Measurements from ENCODE around the gene LAMA5. TPM values are rescaled to one million over a fixed set of nuclear protein-coding genes. Genes with fewer than 3 reads are reported as not detected.

The LAMA5 gene
- total and polyA plus RNA-seq, 2 donors, result 40.4 to 162 TPM

DNA sequence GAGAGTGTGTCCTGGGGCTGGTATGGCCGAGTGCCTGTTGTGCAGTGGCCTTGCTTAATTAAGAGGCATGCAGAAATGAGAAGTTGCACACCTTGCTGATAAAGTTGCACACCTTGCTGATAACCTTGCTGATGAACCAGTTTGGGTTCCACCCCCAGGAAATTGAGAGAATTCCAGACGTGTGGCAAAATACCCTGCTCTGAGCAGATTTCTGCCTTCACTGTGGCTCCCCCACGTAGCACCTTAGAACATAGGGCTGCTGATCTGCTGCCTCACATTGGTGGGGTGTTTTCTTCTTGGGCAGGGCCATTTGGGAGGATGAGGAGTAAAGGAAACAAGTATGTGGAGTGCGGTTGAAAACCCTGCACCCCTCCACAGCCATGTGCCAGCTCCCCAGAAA is 86.8 kb downstream of the LAMA5 start:
- peaks cover 2% of the 10 kb centered on the region for H3K36me3 ChIP-seq (ENCODE audit: insufficient read depth)

DNA sequence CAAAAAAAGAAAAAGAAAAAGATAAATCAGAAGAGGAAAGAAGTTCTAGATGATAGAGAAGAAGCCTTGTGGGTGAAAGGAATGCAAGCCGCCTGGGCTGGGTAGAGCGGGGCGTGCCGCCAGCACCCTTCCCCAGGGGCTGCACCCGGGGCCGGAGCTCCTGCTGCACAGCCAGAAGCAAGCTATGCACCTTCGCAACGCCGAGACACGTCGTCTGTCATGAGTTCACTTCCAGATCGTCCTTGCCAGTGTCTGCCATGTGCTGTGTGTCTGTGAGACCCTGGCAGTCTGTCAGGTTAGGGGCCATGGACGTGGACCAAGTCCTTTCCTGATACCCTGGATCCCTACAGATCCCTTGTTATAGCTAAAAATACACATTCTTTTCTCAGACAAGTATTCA is 89.9 kb downstream of the LAMA5 start:
- H3K4me1 ChIP-seq (ENCODE audit: insufficient read depth), result no peaks in the 10 kb centered on the region
- no peak overlapping the region for H3K27ac ChIP-seq (ENCODE audit: low read depth)
- no peak for DNase-seq (ENCODE audit: extremely low spot score)
- H3K36me3 ChIP-seq (ENCODE audit: insufficient read depth), result no peaks in the 10 kb centered on the region
- WGBS, result 76% methylated on average over 13 of the region's 13 CpGs
- no peak overlapping the region for H3K4me3 ChIP-seq (ENCODE audit: low read depth, low read length)

More for the DNA sequence above, 86.8 kb downstream of the LAMA5 start:
- 79% methylated on average over 4 of the region's 4 CpGs for WGBS
- Histone ChIP-seq H3K4me3 (ENCODE audit: low read depth, low read length) (no peak overlapping the region), H3K4me1 (ENCODE audit: insufficient read depth) (no peaks in the 10 kb centered on the region), H3K27ac (ENCODE audit: low read depth) (no peak overlapping the region)
- no peak for DNase-seq (ENCODE audit: extremely low spot score)

- H3K4me1 ChIP-seq (ENCODE audit: insufficient read depth), result no peaks in the 10 kb centered on the region
- no peak overlapping the region for H3K27ac ChIP-seq (ENCODE audit: low read depth)
- no peak for DNase-seq (ENCODE audit: extremely low spot score)
- H3K36me3 ChIP-seq (ENCODE audit: insufficient read depth), result no peaks in the 10 kb centered on the region
- H3K4me3 ChIP-seq (ENCODE audit: low read depth, low read length), result no peak overlapping the region
- 82% methylated on average over 6 of the region's 6 CpGs for WGBS
These were observed 90.7 kb downstream of the LAMA5 start for GRCh38 chr20:62276439-62276838.

DNA sequence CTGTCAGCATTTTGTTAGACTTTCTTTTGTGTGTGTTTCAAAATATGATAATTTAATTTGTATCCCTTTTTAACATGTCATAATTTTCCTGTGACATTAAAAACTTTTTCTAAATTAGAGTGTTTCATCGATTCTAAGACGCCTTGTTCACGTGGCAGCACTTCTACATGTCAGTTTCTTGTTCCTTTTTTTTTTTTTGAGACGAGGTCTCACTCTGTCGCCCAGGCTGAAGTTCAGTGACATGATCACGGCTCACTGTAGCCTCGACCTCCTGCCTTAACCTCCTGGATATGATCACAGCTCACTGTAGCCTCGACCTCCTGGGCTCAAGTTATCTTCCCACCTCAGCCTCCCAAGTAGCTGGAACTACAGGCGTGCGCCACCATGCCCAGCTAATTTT is 91.9 kb downstream of the LAMA5 start:
- 91% methylated on average over 10 of the region's 10 CpGs for WGBS
- Histone ChIP-seq H3K4me1 (ENCODE audit: insufficient read depth) (no peaks in the 10 kb centered on the region), H3K4me3 (ENCODE audit: low read depth, low read length) (no peak overlapping the region), H3K27ac (ENCODE audit: low read depth) (no peak overlapping the region), H3K36me3 (ENCODE audit: insufficient read depth) (no peaks in the 10 kb centered on the region)
- no peak for DNase-seq (ENCODE audit: extremely low spot score)

DNA sequence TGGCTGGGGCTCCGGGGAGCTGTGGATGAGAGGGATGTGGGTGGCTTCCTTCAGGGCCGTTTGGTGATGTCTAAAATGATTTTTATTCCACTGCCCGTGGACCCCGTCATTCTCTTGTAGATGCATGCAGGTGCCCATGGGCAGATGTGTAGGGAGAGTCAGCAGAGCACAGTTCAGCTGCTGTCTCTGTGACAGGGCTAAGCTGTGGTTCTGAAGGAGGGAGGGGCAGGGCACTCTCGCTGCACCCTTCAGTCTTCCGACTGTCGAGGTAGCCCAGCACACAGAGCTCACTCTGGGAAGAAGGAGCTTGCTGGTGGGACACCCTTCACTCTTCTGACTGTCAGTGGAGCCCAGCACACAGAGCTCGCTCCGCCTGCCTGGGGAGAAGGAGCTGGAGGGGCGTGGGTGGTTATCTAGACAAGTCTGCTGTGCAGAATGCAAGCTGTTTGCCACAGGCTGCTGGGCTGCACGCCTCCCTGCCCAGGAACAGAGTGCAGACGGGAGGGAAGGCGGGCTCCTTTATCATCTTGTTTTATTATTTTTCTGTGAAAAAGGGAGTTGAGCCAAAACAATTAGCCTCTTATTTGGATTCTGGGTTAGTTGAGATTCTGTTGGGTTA is 92.7 kb downstream of the LAMA5 start:
- Histone ChIP-seq H3K27ac (ENCODE audit: low read depth) (no peak overlapping the region), H3K4me1 (ENCODE audit: insufficient read depth) (no peaks in the 10 kb centered on the region), H3K4me3 (ENCODE audit: low read depth, low read length) (no peak overlapping the region), H3K36me3 (ENCODE audit: insufficient read depth) (no peaks in the 10 kb centered on the region)
- 82% methylated on average over 13 of the region's 13 CpGs for WGBS
- no peak for DNase-seq (ENCODE audit: extremely low spot score)

DNA sequence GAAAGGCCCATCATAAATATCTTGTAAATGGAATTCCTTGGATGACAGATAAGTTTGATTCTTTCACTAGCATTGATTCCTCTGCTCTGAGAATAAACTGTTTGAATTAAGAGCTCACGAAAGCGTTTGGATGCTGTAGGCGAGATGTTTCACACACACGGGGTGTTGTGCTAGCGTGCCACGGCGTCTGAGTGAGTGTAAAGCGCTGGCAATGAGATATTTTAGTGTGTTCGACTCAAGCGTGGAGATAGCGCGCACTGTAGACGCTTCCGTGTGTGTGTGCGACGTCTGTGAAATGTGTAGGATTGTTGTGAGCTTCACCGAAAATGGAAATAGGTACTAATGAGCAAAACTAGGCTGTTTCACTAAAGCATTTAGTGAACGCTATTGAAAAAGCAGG is 93.7 kb downstream of the LAMA5 start:
- peaks cover 2% of the 10 kb centered on the region for H3K36me3 ChIP-seq (ENCODE audit: insufficient read depth)
- no peaks in the 10 kb centered on the region for H3K4me1 ChIP-seq (ENCODE audit: insufficient read depth)
- no peak for DNase-seq (ENCODE audit: extremely low spot score)
- H3K4me3 ChIP-seq (ENCODE audit: low read depth, low read length), result no peak overlapping the region
- WGBS, result 94% methylated on average over 18 of the region's 18 CpGs
- H3K27ac ChIP-seq (ENCODE audit: low read depth), result no peak overlapping the region

DNA sequence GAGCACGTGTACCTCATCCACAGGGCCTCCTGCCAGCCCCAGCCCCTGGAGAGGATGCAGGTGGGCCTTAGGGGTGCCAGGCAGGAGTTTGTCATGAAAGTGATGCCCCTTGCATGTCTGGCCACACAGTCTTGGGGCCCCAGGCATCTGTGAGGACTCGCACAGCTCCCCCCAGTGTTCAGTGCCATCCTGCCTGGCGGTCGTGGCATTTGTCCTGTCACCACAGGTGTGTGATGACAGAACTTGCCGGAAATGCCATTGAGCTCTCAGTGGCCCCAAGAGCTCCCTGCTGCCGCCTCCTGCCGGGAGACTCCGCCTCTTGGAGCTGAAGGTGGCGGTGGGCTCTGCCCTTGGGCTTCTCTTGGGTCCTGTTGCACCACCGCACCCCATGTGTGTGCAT is 94.9 kb downstream of the LAMA5 start:
- peaks cover 2% of the 10 kb centered on the region for H3K36me3 ChIP-seq (ENCODE audit: insufficient read depth)
- H3K27ac ChIP-seq (ENCODE audit: low read depth), result no peak overlapping the region
- WGBS, result 86% methylated on average over 10 of the region's 10 CpGs
- no peaks in the 10 kb centered on the region for H3K4me1 ChIP-seq (ENCODE audit: insufficient read depth)
- no peak overlapping the region for H3K4me3 ChIP-seq (ENCODE audit: low read depth, low read length)
- DNase-seq (ENCODE audit: extremely low spot score), result no peak

DNA sequence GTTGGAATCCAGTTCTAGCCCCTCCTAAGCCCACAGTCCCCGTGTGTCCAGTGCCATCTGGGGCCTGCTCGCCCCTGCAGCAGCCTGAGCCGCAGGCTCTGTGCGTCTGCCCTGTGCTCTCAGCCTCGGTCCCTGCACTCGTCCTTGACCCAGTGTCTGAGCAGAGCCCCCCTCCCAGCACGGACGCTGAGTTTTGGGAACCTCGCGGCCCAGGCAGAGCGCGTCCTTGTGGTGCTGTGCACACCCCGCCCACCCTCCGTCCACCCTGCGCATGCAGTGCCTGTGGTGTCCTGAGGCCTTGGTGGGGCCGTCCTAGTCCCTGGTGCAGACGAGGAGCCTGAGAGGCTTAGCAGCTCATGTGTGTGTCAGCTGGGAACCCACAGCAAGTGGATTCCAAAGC is 97.2 kb downstream of the LAMA5 start:
- Histone ChIP-seq H3K36me3 (ENCODE audit: insufficient read depth) (peaks cover 2% of the 10 kb centered on the region), H3K27ac (ENCODE audit: low read depth) (no peak overlapping the region), H3K4me3 (ENCODE audit: low read depth, low read length) (no peak overlapping the region), H3K4me1 (ENCODE audit: insufficient read depth) (no peaks in the 10 kb centered on the region)
- DNase-seq (ENCODE audit: extremely low spot score), result no peak
- WGBS, result 85% methylated on average over 17 of the region's 17 CpGs

- H3K36me3 ChIP-seq (ENCODE audit: insufficient read depth), result peaks cover 2% of the 10 kb centered on the region
- H3K27ac ChIP-seq (ENCODE audit: low read depth), result no peak overlapping the region
- DNase-seq (ENCODE audit: extremely low spot score), result no peak
- H3K4me3 ChIP-seq (ENCODE audit: low read depth, low read length), result no peak overlapping the region
- H3K4me1 ChIP-seq (ENCODE audit: insufficient read depth), result no peaks in the 10 kb centered on the region
- WGBS, result 83% methylated on average over 14 of the region's 14 CpGs
These were observed 97.7 kb downstream of the LAMA5 start for GRCh38 chr20:62269378-62269777.

- no peaks in the 10 kb centered on the region for H3K4me1 ChIP-seq (ENCODE audit: insufficient read depth)
- 79% methylated on average over 7 of the region's 7 CpGs for WGBS
- no peak overlapping the region for H3K27ac ChIP-seq (ENCODE audit: low read depth)
- H3K4me3 ChIP-seq (ENCODE audit: low read depth, low read length), result no peak overlapping the region
- H3K36me3 ChIP-seq (ENCODE audit: insufficient read depth), result peaks cover 2% of the 10 kb centered on the region
- no peak for DNase-seq (ENCODE audit: extremely low spot score)
These were observed 98.7 kb downstream of the LAMA5 start for GRCh38 chr20:62268228-62268900.

GRCh38 chr20:62267543-62267942 is 99.6 kb downstream of the LAMA5 start:
- WGBS, result 89% methylated on average over 10 of the region's 10 CpGs
- no peaks in the 10 kb centered on the region for H3K4me1 ChIP-seq (ENCODE audit: insufficient read depth)
- H3K27ac ChIP-seq (ENCODE audit: low read depth), result no peak overlapping the region
- no peak overlapping the region for H3K4me3 ChIP-seq (ENCODE audit: low read depth, low read length)
- peaks cover 2% of the 10 kb centered on the region for H3K36me3 ChIP-seq (ENCODE audit: insufficient read depth)
- DNase-seq (ENCODE audit: extremely low spot score), result no peak

DNA sequence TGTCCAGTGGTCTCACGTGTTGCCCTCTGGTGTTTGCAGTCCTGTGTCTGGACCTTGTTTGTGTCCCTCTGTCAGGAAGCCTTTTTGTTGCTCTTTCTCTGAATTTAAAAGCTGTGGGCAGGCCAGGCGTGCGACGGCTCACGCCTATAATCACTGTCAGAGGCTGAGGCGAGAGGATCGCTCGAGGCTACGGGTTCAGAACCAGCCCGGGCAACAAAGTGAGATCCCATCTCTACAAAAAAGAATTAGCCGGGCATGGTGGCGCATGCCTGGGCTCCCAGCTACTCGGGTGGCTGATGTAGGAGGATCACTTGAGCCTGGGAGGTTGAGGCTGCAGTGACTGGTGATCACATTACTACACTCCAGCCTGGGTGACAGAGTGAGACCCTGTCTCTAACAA is 100.3 kb downstream of the LAMA5 start:
- Histone ChIP-seq H3K4me1 (ENCODE audit: insufficient read depth) (no peaks in the 10 kb centered on the region), H3K4me3 (ENCODE audit: low read depth, low read length) (no peak overlapping the region), H3K36me3 (ENCODE audit: insufficient read depth) (peaks cover 4% of the 10 kb centered on the region), H3K27ac (ENCODE audit: low read depth) (no peak overlapping the region)
- DNase-seq (ENCODE audit: extremely low spot score), result no peak
- WGBS, result 94% methylated on average over 13 of the region's 13 CpGs

DNA sequence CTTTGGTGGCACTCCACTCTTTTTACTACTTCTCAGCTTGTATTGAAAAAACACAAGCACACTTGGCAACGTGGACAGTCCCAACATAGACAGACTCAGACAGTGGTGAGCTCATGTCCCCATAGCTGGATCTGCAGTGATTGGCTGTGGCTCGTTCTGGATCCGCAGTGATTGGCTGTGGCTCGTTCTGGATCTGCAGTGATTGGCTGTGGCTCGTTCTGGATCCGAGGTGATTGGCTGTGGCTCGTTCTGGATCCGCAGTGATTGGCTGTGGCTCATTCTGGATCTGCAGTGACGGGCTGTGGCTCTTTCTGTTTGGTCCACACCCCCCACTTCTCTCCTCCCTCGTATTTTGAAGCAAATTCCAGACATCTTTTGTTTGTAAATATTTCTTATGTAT is 100.8 kb downstream of the LAMA5 start:
- peaks cover 4% of the 10 kb centered on the region for H3K36me3 ChIP-seq (ENCODE audit: insufficient read depth)
- H3K4me1 ChIP-seq (ENCODE audit: insufficient read depth), result no peaks in the 10 kb centered on the region
- no peak for DNase-seq (ENCODE audit: extremely low spot score)
- no peak overlapping the region for H3K27ac ChIP-seq (ENCODE audit: low read depth)
- WGBS, result 95% methylated on average over 10 of the region's 10 CpGs
- H3K4me3 ChIP-seq (ENCODE audit: low read depth, low read length), result no peak overlapping the region

DNA sequence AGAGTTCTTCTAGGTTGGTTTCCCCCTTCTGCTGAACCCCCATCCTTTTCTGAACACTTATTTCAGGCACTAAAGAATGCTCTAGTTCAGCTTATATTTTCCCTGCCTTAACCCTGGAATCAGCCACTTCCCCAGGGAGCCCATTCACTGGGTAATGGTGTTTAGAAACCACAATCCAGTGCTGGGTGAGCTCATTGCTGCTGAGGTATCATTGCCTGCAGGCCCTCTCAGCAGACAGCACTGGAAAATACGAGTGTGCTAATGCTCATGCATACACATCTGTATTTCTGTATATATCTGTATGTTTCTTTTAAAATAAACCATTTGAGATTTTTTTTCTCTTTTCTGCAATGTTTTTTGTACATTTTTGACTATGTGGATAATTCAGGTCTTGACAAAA is 101.7 kb downstream of the LAMA5 start:
- Histone ChIP-seq H3K36me3 (ENCODE audit: insufficient read depth) (peaks cover 4% of the 10 kb centered on the region), H3K4me1 (ENCODE audit: insufficient read depth) (no peaks in the 10 kb centered on the region), H3K4me3 (ENCODE audit: low read depth, low read length) (no peak overlapping the region), H3K27ac (ENCODE audit: low read depth) (no peak overlapping the region)
- WGBS, result 96% methylated on average over 1 of the region's 1 CpG
- no peak for DNase-seq (ENCODE audit: extremely low spot score)

All from urinary bladder (tissue), 4 donors.